Thoracic aorta (tissue), 2 donors: ENCODE measurements around the gene TRRAP. TPM values are rescaled to one million over a fixed set of nuclear protein-coding genes. Genes with fewer than 3 reads are reported as not detected.

Source experiments
- ATAC-seq: fragments of 150-250 bp; one replicate; pipeline ENCODE4 v1.8.0; 2017; ENCODE audit warnings: low read depth; ENCODE audit not compliant: insufficient number of reproducible peaks, low FRiP score
- DNase-seq: peaks from one replicate; pipeline ENCODE4 v3.0.0-alpha.2; 2020; ENCODE audit warnings: low spot score
- H3K27ac ChIP-seq, 2 donors: fragments of 200-600 bp; sonication (generic); 1 replicate in 1 of 2; 2 replicates in 1 of 2; pipeline ENCODE4 v1.5.1; 2016; ENCODE audit warnings: mild to moderate bottlenecking in 2 of 2, moderate library complexity in 2 of 2
- H3K27me3 ChIP-seq: fragments of 200-600 bp; sonication (generic); replicated peaks from 2 replicates; pipeline ENCODE4 v1.6.0; 2016; ENCODE audit warnings: mild to moderate bottlenecking; ENCODE audit not compliant: insufficient read depth
- H3K36me3 ChIP-seq: fragments of 200-600 bp; sonication (generic); one replicate; pipeline ENCODE4 v1.5.1; 2016
- H3K4me1 ChIP-seq, 2 donors: fragments of 200-600 bp; sonication (generic); 1 replicate in 1 of 2; 2 replicates in 1 of 2; pipeline versions ENCODE4 v1.5.1 to v1.6.0; 2016; ENCODE audit warnings: low read depth in 2 of 2, mild to moderate bottlenecking in 1 of 2; ENCODE audit not compliant: control insufficient read depth in 1 of 2
- H3K4me3 ChIP-seq: fragments of 200-600 bp; sonication (generic); 2 replicates; pipeline ENCODE4 v1.5.1; 2016; ENCODE audit warnings: mild to moderate bottlenecking
- H3K9me3 ChIP-seq: fragments of 200-600 bp; sonication (generic); 2 replicates; pipeline ENCODE4 v1.5.1; 2016
- total RNA-seq, 2 donors: library from RNA; depleted of rRNA; stranded (reverse); fragments of >200 nt; gene quantifications; one replicate each; pipeline versions ENCODE4 v1.1.0 to v1.2.3, GENCODE V29; 2016
- TF ChIP-seq, protein P1 (sequence below): fragments of 200-600 bp; sonication (generic); IDR thresholded peaks from one replicate; pipeline ENCODE4 v1.5.1; 2019; ENCODE audit warnings: antibody characterized with exemption

Gene TRRAP
- total RNA-seq, 2 donors from 2014 or later: 44.8 to 49.5 TPM

DNA sequence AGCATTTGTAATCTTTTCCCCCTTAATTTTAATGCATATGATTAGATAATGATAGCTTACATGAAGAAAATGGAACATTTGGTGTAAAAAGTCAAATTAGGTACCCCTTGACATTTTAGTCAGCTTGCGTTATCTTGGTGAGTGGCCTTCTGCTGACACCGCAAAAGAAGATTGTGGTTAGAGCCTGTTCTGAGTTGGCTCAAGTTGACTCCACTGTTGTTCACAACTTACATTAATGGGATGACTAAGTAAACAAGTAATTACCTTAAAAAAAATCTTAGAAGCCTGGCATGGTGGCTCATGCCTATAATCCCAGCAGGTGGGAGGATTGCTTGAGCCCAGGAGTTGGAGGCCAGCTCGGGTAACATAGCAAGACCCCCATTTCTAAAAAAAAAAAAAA is 24.2 kb downstream of the TRRAP start:
- Histone ChIP-seq H3K27ac (no peak overlapping the region), H3K4me3 (no peak overlapping the region), H3K4me1 (no peaks in the 10 kb centered on the region), H3K27me3 (no peaks in the 10 kb centered on the region), H3K36me3 (peaks cover 73% of the 10 kb centered on the region), H3K9me3 (no peaks in the 10 kb centered on the region)
- TF ChIP-seq, protein P1, sequence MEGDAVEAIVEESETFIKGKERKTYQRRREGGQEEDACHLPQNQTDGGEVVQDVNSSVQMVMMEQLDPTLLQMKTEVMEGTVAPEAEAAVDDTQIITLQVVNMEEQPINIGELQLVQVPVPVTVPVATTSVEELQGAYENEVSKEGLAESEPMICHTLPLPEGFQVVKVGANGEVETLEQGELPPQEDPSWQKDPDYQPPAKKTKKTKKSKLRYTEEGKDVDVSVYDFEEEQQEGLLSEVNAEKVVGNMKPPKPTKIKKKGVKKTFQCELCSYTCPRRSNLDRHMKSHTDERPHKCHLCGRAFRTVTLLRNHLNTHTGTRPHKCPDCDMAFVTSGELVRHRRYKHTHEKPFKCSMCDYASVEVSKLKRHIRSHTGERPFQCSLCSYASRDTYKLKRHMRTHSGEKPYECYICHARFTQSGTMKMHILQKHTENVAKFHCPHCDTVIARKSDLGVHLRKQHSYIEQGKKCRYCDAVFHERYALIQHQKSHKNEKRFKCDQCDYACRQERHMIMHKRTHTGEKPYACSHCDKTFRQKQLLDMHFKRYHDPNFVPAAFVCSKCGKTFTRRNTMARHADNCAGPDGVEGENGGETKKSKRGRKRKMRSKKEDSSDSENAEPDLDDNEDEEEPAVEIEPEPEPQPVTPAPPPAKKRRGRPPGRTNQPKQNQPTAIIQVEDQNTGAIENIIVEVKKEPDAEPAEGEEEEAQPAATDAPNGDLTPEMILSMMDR: no peak
- ATAC-seq (no peak), DNase-seq (no peak)

DNA sequence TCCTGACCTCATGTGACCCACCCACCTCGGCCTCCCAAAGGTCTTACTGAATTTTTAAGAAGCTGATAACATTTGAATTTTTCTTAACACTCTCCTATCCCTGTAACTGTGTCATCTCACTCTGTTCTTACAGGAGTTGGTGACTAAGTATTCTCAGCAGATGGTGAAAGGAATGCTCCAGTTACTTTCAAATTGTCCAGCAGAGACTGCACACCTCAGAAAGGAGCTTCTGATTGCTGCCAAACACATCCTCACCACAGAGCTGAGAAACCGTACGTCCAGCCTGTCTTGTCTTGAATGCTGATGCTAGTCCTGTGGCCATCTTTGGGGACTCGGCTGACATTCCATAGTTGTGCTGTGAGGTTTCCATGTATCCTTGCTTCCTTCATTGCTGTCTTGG is 24.9 kb downstream of the TRRAP start:
- TF ChIP-seq, protein P1: no peak
- DNase-seq (no peak), ATAC-seq (no peak)
- no peaks in the 10 kb centered on the region for H3K27me3 ChIP-seq
- H3K4me1 ChIP-seq: no peaks in the 10 kb centered on the region
- peaks cover 73% of the 10 kb centered on the region for H3K36me3 ChIP-seq
- H3K4me3 ChIP-seq: no peak overlapping the region
- H3K27ac ChIP-seq: no peak overlapping the region
- no peaks in the 10 kb centered on the region for H3K9me3 ChIP-seq

DNA sequence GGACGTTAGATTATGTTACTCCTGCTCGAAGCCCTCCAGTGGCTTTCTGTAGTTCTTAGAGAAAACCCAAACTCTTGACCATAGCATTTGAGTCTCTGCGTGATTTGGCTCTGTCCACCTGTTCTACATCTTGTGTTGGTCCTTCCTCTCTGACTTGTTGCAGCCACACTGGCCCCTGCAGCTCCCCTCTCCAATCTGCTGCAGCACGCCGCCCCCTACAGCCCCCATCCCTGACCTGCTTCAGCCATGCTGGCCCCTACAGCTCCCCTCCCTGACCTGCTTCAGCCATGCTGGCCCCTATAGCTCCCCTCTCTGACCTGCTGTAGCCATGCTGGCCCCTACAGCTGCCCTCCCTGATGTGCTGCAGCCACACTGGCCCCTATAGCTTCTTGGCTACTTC is 29.2 kb downstream of the TRRAP start:
- TF ChIP-seq, protein P1: no peak
- H3K4me3 ChIP-seq: no peak overlapping the region
- DNase-seq (no peak), ATAC-seq (no peak)
- no peaks in the 10 kb centered on the region for H3K9me3 ChIP-seq
- no peak overlapping the region for H3K27ac ChIP-seq
- H3K4me1 ChIP-seq: no peaks in the 10 kb centered on the region
- peaks cover 70% of the 10 kb centered on the region for H3K36me3 ChIP-seq
- H3K27me3 ChIP-seq: no peaks in the 10 kb centered on the region

DNA sequence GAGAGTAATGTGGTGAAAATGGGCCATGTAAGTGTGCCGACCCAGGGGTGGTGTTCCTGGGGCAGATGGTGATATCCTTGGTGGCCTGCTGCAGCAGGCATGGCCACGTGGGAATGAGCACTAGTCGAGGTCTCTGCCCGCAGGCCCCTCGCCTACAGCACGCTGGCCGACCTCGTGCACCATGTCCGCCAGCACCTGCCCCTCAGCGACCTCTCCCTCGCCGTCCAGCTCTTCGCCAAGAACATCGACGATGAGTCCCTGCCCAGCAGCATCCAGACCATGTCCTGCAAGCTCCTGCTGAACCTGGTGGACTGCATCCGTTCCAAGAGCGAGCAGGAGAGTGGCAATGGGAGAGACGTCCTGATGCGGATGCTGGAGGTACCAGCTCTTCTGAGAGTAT is 30.3 kb downstream of the TRRAP start:
- no peaks in the 10 kb centered on the region for H3K27me3 ChIP-seq
- H3K9me3 ChIP-seq: no peaks in the 10 kb centered on the region
- no peak overlapping the region for H3K27ac ChIP-seq
- no peak for DNase-seq
- no peak overlapping the region for H3K4me3 ChIP-seq
- H3K36me3 ChIP-seq: peaks cover 76% of the 10 kb centered on the region
- no peaks in the 10 kb centered on the region for H3K4me1 ChIP-seq
- TF ChIP-seq, protein P1: no peak
- no peak for ATAC-seq

DNA sequence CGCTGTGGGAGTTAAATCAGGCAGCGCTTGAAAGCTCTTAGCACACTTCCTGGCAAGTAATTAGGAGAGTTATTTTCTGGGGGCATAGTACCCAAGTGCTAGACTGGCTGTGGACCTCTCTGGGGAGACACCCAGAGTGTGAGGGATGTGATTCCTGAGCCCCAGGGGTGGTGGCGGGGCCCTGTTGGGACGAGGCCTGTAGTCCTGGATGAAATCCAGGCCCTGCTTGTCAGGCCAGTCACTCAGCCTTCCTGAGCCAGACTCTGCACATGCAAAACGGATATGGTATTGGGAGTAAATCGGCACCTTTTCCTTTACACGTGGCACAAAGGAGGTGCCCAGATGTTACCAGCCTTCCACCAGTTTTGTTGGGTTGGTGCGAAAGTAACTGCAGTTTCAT is 31.2 kb downstream of the TRRAP start:
- DNase-seq: no peak
- Histone ChIP-seq H3K27ac (no peak overlapping the region), H3K4me3 (no peak overlapping the region), H3K36me3 (peaks cover 68% of the 10 kb centered on the region), H3K9me3 (no peaks in the 10 kb centered on the region), H3K4me1 (no peaks in the 10 kb centered on the region), H3K27me3 (no peaks in the 10 kb centered on the region)
- TF ChIP-seq, protein P1: no peak
- ATAC-seq: no peak
